Activated T-helper 2 cell treated with anti-CD3 and anti-CD28 coated beads, Interferon-gamma antibody, Interleukin-2, Interleukin-4, amounts not matched to agents 10 μg/mL and 5 μg/mL and 100 μg/mL, durations not matched to agents 14 hours and 24 hours and 36 hours (primary cell): Measurements from ENCODE around the gene PLCL1. TPM values are rescaled to one million over a fixed set of nuclear protein-coding genes. Genes with fewer than 3 reads are reported as not detected.

Experiments used
- DNase-seq: peaks from one replicate; pipeline ENCODE4 v3.0.0; 2021; ENCODE audit warnings: low spot score
- H3K27ac Mint-ChIP-seq: one replicate; pipeline ENCODE4 v1.8.0; 2021; ENCODE audit warnings: mixed read lengths
- H3K27me3 Mint-ChIP-seq: one replicate; pipeline ENCODE4 v1.8.0; 2021; ENCODE audit warnings: low read depth, mixed read lengths
- H3K36me3 Mint-ChIP-seq: one replicate; pipeline ENCODE4 v1.8.0; 2021; ENCODE audit warnings: low read depth, mixed read lengths
- H3K4me1 Mint-ChIP-seq: one replicate; pipeline ENCODE4 v1.8.0; 2021; ENCODE audit warnings: low read depth, mixed read lengths
- H3K4me3 Mint-ChIP-seq: one replicate; pipeline ENCODE4 v1.8.0; 2021; ENCODE audit warnings: low read depth, mild to moderate bottlenecking, moderate library complexity, mixed read lengths
- H3K9me3 Mint-ChIP-seq: one replicate; pipeline ENCODE4 v1.8.0; 2021; ENCODE audit warnings: mixed read lengths
- intact Hi-C: fragments of 100-400 bp; cut with micrococcal nuclease; formaldehyde crosslinking; loops from one replicate; pipeline ENCODE4 v1.15.1; 2023
- total RNA-seq: library from RNA; stranded (reverse); gene quantifications from 2 replicates; pipeline ENCODE4 v1.2.3, GENCODE V29; 2022

PLCL1 gene
- total RNA-seq, 1 donor from 2014 or later, result 1.8 TPM

DNA sequence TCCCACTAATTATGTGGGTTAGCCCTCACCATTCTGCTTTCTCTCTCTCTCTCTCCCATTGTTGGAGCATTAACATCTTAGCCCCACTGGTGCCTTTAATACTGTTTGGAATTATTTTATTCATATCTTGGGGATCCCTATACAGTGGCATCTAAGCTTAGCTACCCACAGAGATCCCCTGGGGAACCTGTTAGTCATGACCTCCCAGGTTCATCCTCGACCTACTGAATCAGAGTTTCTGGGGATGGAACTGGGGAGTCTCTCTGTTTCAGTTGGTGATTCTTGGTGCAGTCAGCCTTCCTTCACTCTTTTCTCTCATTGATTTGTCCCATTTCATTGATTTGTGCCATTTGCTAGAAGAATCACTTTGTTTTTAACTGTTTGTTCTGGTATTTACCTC lies 137.3 kb downstream of the PLCL1 start:
- Mint-ChIP-seq H3K27me3 (peaks cover 12% of the 10 kb centered on the region), H3K36me3 (peaks cover 2% of the 10 kb centered on the region), H3K4me1 (peaks cover 36% of the 10 kb centered on the region), H3K9me3 (peaks cover 7% of the 10 kb centered on the region), H3K27ac (no peak overlapping the region), H3K4me3 (no peak overlapping the region)
- intact Hi-C loops, result no loop called here
- DNase-seq, result no peak

DNA sequence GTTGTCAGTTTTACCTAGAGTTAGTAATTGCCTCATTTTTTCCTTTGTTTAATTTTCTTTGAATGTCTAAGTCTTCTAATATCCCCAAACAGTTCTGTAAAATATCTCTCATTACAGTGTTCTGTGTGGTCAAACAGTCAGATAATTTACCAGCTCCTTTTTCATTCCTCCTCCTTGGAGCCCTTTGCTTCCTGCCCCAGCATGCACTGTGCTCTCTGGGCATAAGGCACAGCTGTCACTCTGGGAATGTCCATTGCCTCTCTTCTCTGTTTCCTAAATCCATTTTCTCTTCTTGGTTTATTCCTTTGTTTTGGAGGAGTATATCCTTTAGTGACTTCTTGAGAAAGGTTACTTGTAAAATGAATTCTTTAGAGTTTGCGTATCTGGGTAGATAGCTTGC lies 139.3 kb downstream of the PLCL1 start:
- Mint-ChIP-seq H3K4me3 (no peak overlapping the region), H3K4me1 (peaks cover 28% of the 10 kb centered on the region), H3K9me3 (no peaks in the 10 kb centered on the region), H3K27me3 (peaks cover 11% of the 10 kb centered on the region), H3K36me3 (no peaks in the 10 kb centered on the region), H3K27ac (no peak overlapping the region)
- intact Hi-C loops, result no loop called here
- no peak for DNase-seq

DNA sequence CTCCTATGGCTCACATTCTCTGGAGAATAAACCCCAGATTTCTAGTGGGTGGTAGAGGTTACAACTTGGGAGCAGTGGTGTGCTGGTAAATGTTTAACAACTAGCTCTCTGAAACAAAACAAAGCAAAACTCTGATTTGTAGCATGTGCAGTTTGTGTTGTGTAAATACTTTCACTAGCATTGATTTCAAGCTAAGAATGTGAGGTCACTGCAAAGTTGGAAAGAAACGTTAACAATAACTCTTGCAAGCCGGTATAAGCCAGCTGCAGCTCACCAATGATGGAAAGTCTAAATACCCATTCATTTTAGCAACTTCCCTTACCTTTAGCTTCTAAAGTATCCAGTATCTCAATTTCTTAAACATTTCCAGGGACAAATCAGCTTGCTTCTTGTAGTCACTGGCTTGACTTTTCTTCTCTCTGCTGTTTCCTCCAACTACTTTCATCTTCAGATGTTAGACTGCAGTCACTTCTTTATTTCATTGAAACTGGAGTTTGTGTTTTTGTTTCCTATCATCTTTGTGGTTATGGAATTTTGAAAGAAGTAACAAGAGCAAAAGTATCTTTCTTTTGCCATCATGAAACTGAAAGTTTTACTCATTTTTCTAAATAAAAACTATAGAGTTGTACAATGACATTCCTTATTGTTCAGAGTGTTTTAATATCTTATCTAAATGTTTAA lies 140.2 kb downstream of the PLCL1 start:
- Mint-ChIP-seq H3K4me1 (peaks cover 27% of the 10 kb centered on the region), H3K27ac (no peak overlapping the region), H3K4me3 (no peak overlapping the region)

DNA sequence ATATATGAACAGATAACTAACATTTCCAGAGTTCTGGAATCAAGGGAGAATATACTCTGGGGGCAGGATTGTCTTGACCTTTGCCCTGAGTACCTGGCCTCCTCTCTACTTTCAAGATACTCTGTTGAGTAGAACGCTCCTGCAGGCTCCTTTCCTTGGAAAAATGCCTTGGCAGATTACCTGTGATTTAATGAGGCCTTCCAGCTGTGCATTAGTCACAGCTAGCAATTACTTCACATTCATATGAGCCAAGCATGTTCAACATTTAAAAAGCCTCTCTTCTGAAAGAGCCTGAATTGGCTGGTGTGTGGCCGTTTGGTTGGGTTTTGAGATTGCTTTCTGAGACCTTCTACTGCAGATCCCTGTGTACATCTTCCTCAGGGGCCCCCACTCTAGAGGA lies 142.2 kb downstream of the PLCL1 start:
- Mint-ChIP-seq H3K9me3 (no peaks in the 10 kb centered on the region), H3K36me3 (no peaks in the 10 kb centered on the region), H3K4me3 (no peak overlapping the region), H3K27ac (no peak overlapping the region), H3K4me1 (peaks cover 27% of the 10 kb centered on the region), H3K27me3 (peaks cover 14% of the 10 kb centered on the region)
- DNase-seq, result no peak
- intact Hi-C loops, result no loop called here

More for the DNA sequence above, 140.2 kb downstream of the PLCL1 start:
- no peaks in the 10 kb centered on the region for H3K9me3 Mint-ChIP-seq
- no peaks in the 10 kb centered on the region for H3K36me3 Mint-ChIP-seq
- DNase-seq, result no peak
- peaks cover 10% of the 10 kb centered on the region for H3K27me3 Mint-ChIP-seq
- intact Hi-C loops, result no loop called here

DNA sequence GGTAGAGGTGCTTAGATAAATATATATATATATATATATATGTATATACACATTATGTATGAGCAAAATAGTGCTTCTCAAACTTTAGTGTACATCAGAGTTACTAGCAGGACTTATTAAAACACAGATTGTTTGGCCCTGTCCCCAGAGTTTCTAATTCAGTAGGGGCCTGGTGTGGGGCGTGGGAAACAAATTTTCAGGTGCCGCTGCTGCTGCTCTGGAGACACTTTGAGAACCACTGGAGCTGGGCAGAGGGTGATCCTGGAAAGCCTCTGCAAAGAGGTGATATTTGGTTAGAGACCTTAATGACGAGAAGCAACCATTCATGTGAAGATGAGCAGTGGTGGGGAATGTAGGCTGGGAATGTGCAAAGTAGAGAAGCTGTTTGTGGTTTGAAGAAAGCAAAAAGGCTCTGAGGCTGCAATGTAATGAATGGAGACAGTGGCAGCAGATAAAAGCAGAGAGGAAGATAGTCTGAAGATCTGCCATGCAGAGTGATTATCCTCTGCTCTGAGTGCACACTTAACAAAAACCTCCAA lies 142.9 kb downstream of the PLCL1 start:
- H3K36me3 Mint-ChIP-seq, result no peaks in the 10 kb centered on the region
- intact Hi-C loops, result no loop called here
- H3K4me1 Mint-ChIP-seq, result peaks cover 24% of the 10 kb centered on the region
- H3K27ac Mint-ChIP-seq, result no peak overlapping the region
- peaks cover 9% of the 10 kb centered on the region for H3K27me3 Mint-ChIP-seq
- H3K9me3 Mint-ChIP-seq, result no peaks in the 10 kb centered on the region
- H3K4me3 Mint-ChIP-seq, result no peak overlapping the region
- no peak for DNase-seq

DNA sequence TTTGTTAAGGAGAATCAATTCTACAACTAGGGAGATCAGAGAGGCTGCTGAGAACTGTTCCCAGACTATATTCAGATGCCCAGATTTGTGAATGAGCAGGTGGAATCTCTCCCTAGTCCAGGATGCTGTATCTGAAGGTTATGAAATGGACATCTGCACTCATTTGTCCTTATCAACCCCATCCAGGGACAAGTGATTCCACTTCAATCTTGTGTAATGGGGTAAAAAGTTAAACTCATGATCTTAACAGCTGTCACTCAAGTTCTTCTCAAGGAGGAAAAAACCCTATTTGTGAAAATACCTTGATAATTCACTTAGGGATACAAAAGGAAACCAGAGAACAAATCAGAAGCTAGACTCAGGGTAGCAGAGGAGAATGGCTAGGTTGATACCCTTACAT lies 144.8 kb downstream of the PLCL1 start:
- peaks cover 10% of the 10 kb centered on the region for H3K36me3 Mint-ChIP-seq
- intact Hi-C loops, result no loop called here
- H3K9me3 Mint-ChIP-seq, result peaks cover 8% of the 10 kb centered on the region
- H3K27me3 Mint-ChIP-seq, result peaks cover 9% of the 10 kb centered on the region
- no peak for DNase-seq
- no peak overlapping the region for H3K4me3 Mint-ChIP-seq
- H3K27ac Mint-ChIP-seq, result no peak overlapping the region
- H3K4me1 Mint-ChIP-seq, result peaks cover 25% of the 10 kb centered on the region

DNA sequence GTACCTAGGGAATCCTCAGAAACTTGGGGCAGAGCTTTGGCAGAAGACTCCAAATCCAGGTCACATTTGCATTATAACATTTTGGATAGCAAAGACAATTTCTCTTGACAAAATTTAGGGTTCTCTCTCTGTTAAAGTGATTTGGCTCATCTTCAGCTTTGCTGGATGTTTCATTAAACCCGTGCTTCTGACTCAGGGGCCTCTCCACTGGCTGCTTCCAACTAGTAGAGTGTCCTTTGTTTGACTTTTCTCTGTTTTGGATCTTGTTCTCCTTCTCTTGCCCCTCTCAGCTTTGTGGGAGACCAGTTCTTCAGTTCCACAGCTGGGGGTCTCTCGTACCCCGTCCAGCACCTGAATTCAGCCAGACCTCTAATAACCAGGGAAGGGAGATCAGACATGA lies 145.6 kb downstream of the PLCL1 start:
- Mint-ChIP-seq H3K4me1 (peaks cover 22% of the 10 kb centered on the region), H3K36me3 (peaks cover 10% of the 10 kb centered on the region), H3K4me3 (no peak overlapping the region), H3K9me3 (peaks cover 8% of the 10 kb centered on the region), H3K27me3 (peaks cover 9% of the 10 kb centered on the region), H3K27ac (no peak overlapping the region)
- intact Hi-C loops, result loop anchor here (5.0 kb wide), 1 partner anchor 143 kb away; no protein-coding TSS in a partner anchor
- no peak for DNase-seq

DNA sequence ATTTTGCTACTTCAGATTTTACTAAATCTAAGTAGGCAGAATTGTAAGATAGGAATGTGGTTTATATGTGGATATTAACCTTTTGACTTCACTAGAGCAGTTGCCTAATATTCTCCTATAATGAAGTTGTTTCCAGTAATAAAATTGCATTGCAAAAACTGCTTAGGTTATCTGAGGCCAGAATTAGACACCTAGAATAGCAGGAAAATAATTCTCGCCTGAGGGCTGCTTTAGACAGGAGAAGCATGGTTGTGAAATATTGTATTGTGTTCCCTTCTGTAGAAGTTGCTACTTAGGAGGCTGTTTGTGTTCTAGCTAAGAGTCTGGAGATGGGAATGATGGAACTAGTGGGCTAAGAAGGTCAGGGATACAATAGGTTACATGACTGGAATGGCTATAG lies 146.3 kb downstream of the PLCL1 start:
- peaks cover 13% of the 10 kb centered on the region for H3K36me3 Mint-ChIP-seq
- no peak for DNase-seq
- intact Hi-C loops, result loop anchor here (5.0 kb wide), 1 partner anchor 143 kb away; no protein-coding TSS in a partner anchor
- peaks cover 8% of the 10 kb centered on the region for H3K9me3 Mint-ChIP-seq
- H3K27ac Mint-ChIP-seq, result no peak overlapping the region
- H3K4me3 Mint-ChIP-seq, result no peak overlapping the region
- H3K27me3 Mint-ChIP-seq, result peaks cover 9% of the 10 kb centered on the region
- H3K4me1 Mint-ChIP-seq, result peaks cover 20% of the 10 kb centered on the region

DNA sequence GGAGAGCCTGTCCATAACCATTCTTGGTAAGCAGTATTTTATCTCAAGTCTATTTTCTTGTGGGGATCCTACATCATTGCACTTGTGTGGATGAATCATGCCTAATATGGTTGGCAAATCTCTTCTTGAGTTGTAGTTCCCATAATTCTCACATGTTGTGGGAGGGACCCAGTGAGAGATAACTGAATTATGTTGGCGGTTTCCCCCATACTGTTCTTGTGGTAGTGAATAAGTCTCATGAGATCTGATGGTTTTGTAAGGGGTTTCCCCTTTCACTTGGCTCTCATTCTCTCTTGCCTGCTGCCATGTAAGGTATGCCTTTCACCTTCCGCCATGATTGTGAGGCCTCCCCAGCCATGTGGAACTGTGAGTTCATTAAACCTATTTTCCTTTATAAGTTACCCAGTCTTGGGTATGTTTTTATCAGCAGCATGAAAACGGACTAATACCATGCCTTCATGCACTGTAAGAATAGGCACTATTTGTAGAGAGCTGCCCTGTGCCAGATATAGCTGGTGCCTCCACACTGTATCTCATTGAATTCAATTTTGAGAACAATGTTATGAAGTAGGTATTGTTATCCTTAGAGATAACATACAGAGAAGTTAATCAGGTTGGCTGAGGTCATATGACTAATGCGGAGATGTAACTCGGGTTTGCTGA lies 148.3 kb downstream of the PLCL1 start:
- H3K4me3 Mint-ChIP-seq, result no peak overlapping the region
- peaks cover 20% of the 10 kb centered on the region for H3K4me1 Mint-ChIP-seq
- no peak overlapping the region for H3K27ac Mint-ChIP-seq
- H3K27me3 Mint-ChIP-seq, result peaks cover 7% of the 10 kb centered on the region
- peaks cover 8% of the 10 kb centered on the region for H3K9me3 Mint-ChIP-seq
- peaks cover 18% of the 10 kb centered on the region for H3K36me3 Mint-ChIP-seq
- intact Hi-C loops, result loop anchor here (1.0 to 5.0 kb wide), 5 partner anchors 17 to 145 kb away; no protein-coding TSS in a partner anchor
- DNase-seq, result no peak

DNA sequence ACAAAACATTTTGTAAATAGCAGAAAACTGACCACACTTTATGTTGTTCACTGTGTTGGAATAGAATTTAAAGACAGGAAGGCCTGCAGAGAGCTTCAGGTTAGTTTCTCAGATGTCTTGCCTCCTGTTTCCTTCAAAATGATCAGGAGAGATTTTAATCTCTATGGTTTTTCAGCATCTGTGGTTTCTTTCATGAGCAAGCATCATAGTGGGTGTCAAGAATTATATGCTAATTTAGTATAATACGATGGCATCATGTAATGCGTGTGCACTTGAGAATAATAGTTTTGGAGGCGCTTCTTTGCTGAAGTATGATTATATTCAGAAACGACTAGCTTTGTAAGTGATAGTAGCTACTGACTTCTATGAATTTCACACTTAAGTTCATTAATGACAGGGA lies 149.9 kb downstream of the PLCL1 start:
- Mint-ChIP-seq H3K27ac (no peak overlapping the region), H3K4me3 (no peak overlapping the region), H3K36me3 (peaks cover 18% of the 10 kb centered on the region), H3K9me3 (peaks cover 8% of the 10 kb centered on the region), H3K27me3 (peaks cover 4% of the 10 kb centered on the region), H3K4me1 (peaks cover 20% of the 10 kb centered on the region)
- intact Hi-C loops, result loop anchor here (1.0 to 5.0 kb wide), 2 partner anchors 51 to 147 kb away; no protein-coding TSS in a partner anchor
- DNase-seq, result no peak

DNA sequence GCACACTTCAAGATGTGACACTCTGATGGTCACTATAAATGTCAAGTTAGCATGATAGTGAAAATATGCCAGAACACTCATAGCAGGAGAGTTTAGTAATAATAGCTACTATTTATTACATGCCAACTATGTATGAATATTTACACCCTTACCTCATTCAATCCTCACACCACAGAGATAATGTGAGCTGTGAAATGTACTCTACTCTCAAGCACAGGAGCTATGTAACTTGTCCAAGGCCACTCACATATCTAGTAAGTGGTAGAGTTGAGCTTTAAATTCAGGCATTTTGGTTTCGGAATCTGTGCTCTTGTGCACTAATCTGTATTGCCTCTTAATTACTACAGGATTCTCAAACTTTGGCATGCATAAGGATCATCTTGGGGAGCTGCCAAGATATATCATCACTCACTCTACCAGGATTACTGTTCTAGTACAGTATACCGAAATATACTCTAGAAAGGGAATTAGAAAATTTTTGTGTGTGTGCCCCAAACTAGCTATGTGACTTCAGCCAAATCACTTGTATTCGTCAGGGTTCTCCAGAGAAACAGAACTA lies 154.3 kb downstream of the PLCL1 start:
- Mint-ChIP-seq H3K4me3 (no peak overlapping the region), H3K27ac (no peak overlapping the region), H3K4me1 (peaks cover 10% of the 10 kb centered on the region), H3K36me3 (peaks cover 13% of the 10 kb centered on the region), H3K27me3 (no peaks in the 10 kb centered on the region), H3K9me3 (peaks cover 5% of the 10 kb centered on the region)
- intact Hi-C loops, result no loop called here
- no peak for DNase-seq

DNA sequence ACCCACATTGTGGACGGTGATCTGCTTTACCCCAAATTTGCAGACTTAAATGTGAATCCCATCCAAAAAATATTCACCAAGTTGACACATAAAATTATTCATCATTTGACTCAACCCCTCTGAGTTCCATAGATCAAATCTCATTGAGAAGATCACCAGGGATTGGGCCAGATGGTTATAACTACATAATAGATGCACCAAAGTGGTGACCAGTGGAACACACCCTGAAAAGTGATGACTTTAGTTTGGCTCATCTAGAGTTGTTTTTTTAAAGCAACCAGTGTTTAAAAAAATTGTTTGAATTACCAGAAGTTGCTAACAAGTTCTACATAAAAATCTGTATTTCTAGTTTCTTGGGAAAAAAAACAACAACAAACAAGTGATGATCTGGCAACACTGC lies 155.0 kb downstream of the PLCL1 start:
- peaks cover 12% of the 10 kb centered on the region for H3K9me3 Mint-ChIP-seq
- H3K4me3 Mint-ChIP-seq, result no peak overlapping the region
- no peaks in the 10 kb centered on the region for H3K27me3 Mint-ChIP-seq
- peaks cover 3% of the 10 kb centered on the region for H3K4me1 Mint-ChIP-seq
- H3K27ac Mint-ChIP-seq, result no peak overlapping the region
- intact Hi-C loops, result no loop called here
- DNase-seq, result no peak
- peaks cover 10% of the 10 kb centered on the region for H3K36me3 Mint-ChIP-seq

DNA sequence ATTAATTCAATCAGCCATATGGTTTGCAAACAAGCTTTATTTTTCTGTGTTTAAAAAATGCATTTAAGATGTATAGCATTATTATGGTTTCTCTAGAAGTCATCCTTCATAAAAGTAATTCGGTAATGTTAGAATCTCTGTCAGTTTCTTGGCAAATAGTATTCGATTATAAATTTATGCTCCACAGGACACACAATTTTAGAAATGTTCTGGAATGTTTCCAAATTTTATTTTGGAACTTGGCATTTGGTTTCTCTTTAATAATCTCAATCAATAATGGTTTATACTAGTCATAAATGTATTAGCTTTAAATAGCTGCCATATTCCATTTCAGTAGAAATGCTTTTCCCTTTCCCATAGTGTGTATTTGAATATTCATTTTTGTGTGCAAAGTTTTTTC lies 156.4 kb downstream of the PLCL1 start:
- no peak overlapping the region for H3K27ac Mint-ChIP-seq
- no peaks in the 10 kb centered on the region for H3K27me3 Mint-ChIP-seq
- DNase-seq, result no peak
- intact Hi-C loops, result no loop called here
- H3K9me3 Mint-ChIP-seq, result peaks cover 26% of the 10 kb centered on the region
- no peak overlapping the region for H3K4me3 Mint-ChIP-seq
- H3K36me3 Mint-ChIP-seq, result peaks cover 19% of the 10 kb centered on the region
- no peaks in the 10 kb centered on the region for H3K4me1 Mint-ChIP-seq
